GM18861 (cell line): Measurements from ENCODE around the gene CADM2.
"Not testable (repeated sequence)": the region's sequence is repeated elsewhere in the genome, so short reads cannot be mapped to it uniquely, and the experiment has no call there.

Source experiments
- ATAC-seq: cut with Tn5 transposase; IDR thresholded peaks from one replicate; pipeline ENCODE4 v1.9.1; 2021; ENCODE audit not compliant: unreplicated experiment

CADM2 gene

GRCh38 chr3:85632921-85633320 is 674.1 kb downstream of the CADM2 start:
- no peak for ATAC-seq

- no peak for ATAC-seq
These were observed 693.6 kb downstream of the CADM2 start for GRCh38 chr3:85652360-85652759.

GRCh38 chr3:85660451-85660850 is 701.7 kb downstream of the CADM2 start:
- ATAC-seq = no peak

GRCh38 chr3:85662462-85662861 is 703.7 kb downstream of the CADM2 start:
- ATAC-seq = no peak

GRCh38 chr3:85667744-85668143 is 709.0 kb downstream of the CADM2 start:
- ATAC-seq = no peak

- no peak for ATAC-seq
These were observed 711.9 kb downstream of the CADM2 start for GRCh38 chr3:85670634-85671205.

GRCh38 chr3:85672761-85673160 is 714.0 kb downstream of the CADM2 start:
- no peak for ATAC-seq

- ATAC-seq = no peak
These were observed 719.9 kb downstream of the CADM2 start for GRCh38 chr3:85678713-85679112.

- ATAC-seq = no peak
These were observed 723.1 kb downstream of the CADM2 start for GRCh38 chr3:85681906-85682305.

- ATAC-seq = no peak
These were observed 732.4 kb downstream of the CADM2 start for GRCh38 chr3:85691196-85691595.

- no peak for ATAC-seq
These were observed 738.4 kb downstream of the CADM2 start for GRCh38 chr3:85697156-85697555.

- ATAC-seq = no peak
These were observed 747.3 kb downstream of the CADM2 start for GRCh38 chr3:85706130-85706529.

GRCh38 chr3:85708325-85708724 is 749.5 kb downstream of the CADM2 start:
- not testable (repeated sequence) for ATAC-seq

- ATAC-seq = no peak
These were observed 750.6 kb downstream of the CADM2 start for GRCh38 chr3:85709346-85709892.

- ATAC-seq = no peak
These were observed 751.7 kb downstream of the CADM2 start for GRCh38 chr3:85710490-85710889.

GRCh38 chr3:85721409-85722145 is 762.8 kb downstream of the CADM2 start:
- no peak for ATAC-seq

- no peak for ATAC-seq
These were observed 767.0 kb downstream of the CADM2 start for GRCh38 chr3:85725809-85726208.

- ATAC-seq = no peak
These were observed 767.5 kb downstream of the CADM2 start for GRCh38 chr3:85726241-85726640.

- ATAC-seq = no peak
These were observed 779.1 kb downstream of the CADM2 start for GRCh38 chr3:85737846-85738245.

GRCh38 chr3:85740561-85740960 is 781.8 kb downstream of the CADM2 start:
- ATAC-seq = no peak

- no peak for ATAC-seq
These were observed 799.7 kb downstream of the CADM2 start for GRCh38 chr3:85758442-85758841.

GRCh38 chr3:85760342-85760741 is 801.6 kb downstream of the CADM2 start:
- no peak for ATAC-seq

- no peak for ATAC-seq
These were observed 822.0 kb downstream of the CADM2 start for GRCh38 chr3:85780806-85781205.
